Left lung (tissue), 10 donors: Measurements from ENCODE around the gene TUBGCP4. TPM values are rescaled to one million over a fixed set of nuclear protein-coding genes. Genes with fewer than 3 reads are reported as not detected.

Source experiments
- ATAC-seq: fragments of 200-7000 bp; cut with Tn5 transposase; one replicate; pipeline ENCODE4 v1.9.1; 2020; ENCODE audit warnings: moderate library complexity
- DNase-seq, 4 donors: peaks; one replicate each; pipeline ENCODE4 v3.0.0-alpha.2; 2013 to 2020
- H3K27ac ChIP-seq, 2 donors: fragments of 200-600 bp; sonication (generic) in 1 of 2; one replicate each; pipeline versions ENCODE4 v1.5.0 to v1.8.0; 2020 to 2021
- H3K27me3 ChIP-seq, 2 donors: fragments of 200-600 bp; sonication (generic) in 1 of 2; one replicate each; pipeline versions ENCODE4 v1.5.0 to v1.8.0; 2020 to 2021
- H3K36me3 ChIP-seq, 2 donors: fragments of 200-600 bp; sonication (generic) in 1 of 2; one replicate each; pipeline versions ENCODE4 v1.5.0 to v1.8.0; 2020 to 2021
- H3K4me1 ChIP-seq, 2 donors: fragments of 200-600 bp; one replicate each; pipeline ENCODE4 v1.8.0; 2021
- H3K4me3 ChIP-seq, 2 donors: fragments of 200-600 bp; sonication (generic) in 1 of 2; one replicate each; pipeline versions ENCODE4 v1.5.0 to v1.8.0; 2020 to 2021; ENCODE audit warnings: mild to moderate bottlenecking in 1 of 2
- H3K9me3 ChIP-seq, 2 donors: fragments of 200-600 bp; sonication (generic) in 1 of 2; one replicate each; pipeline versions ENCODE4 v1.5.0 to v1.8.0; 2020 to 2021
- intact Hi-C, 2 donors: fragments of 100-400 bp; cut with DNase I; formaldehyde crosslinking; loops; one replicate each; pipeline versions ENCODE4 v1.11.2 to v1.14.2; 2022
- polyA plus RNA-seq, 6 donors: library from polyadenylated mRNA; unstranded; fragments of 120-200 nt; gene quantifications; one replicate each; pipeline ENCODE4 v1.2.1, GENCODE V29; 2013; ENCODE audit not compliant: insufficient read length in 6 of 6
- total RNA-seq, 2 donors: library from RNA; stranded (reverse); fragmentation: NEBNext Ultra II Directional; extraction: Animal tissue kit (Norgen Biotek cat#: 25700); gene quantifications; one replicate each; pipeline ENCODE4 v1.2.1, GENCODE V29; 2021
- TF ChIP-seq, protein P1 (sequence below), 2 donors: fragments of 200-600 bp; sonication (generic) in 1 of 2; IDR thresholded peaks; one replicate each; pipeline versions ENCODE4 v1.5.0 to v1.8.0; 2021; ENCODE audit warnings: antibody characterized with exemption in 2 of 2
- donor health status: DM: no; HTN: yes; CAD: no.
- donor health status: DM: no; HTN: no; CAD: no.

TUBGCP4 gene
- total and polyA plus RNA-seq, 8 donors: 18.5 to 29.0 (median 26.2) TPM

DNA sequence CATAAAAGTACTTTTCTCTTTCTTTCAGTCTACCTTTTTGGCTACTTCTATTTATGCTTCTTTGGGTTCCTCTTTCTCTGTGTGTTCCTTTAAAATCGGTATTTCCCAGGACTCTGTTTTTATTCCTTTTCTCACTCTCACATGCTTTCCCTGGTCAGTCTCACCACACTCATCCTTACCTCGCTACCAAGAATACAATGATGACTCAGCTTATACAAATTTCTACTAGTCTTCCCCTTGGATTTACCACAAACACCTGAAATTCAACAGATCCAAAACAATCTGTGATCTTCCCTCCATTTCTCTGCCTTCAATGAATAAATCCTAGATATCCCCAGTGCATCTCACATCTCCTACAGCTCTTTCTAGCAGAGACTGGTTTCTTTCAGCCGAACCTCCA, 52.9 kb downstream of the TUBGCP4 start:
- TF ChIP-seq, protein P1, sequence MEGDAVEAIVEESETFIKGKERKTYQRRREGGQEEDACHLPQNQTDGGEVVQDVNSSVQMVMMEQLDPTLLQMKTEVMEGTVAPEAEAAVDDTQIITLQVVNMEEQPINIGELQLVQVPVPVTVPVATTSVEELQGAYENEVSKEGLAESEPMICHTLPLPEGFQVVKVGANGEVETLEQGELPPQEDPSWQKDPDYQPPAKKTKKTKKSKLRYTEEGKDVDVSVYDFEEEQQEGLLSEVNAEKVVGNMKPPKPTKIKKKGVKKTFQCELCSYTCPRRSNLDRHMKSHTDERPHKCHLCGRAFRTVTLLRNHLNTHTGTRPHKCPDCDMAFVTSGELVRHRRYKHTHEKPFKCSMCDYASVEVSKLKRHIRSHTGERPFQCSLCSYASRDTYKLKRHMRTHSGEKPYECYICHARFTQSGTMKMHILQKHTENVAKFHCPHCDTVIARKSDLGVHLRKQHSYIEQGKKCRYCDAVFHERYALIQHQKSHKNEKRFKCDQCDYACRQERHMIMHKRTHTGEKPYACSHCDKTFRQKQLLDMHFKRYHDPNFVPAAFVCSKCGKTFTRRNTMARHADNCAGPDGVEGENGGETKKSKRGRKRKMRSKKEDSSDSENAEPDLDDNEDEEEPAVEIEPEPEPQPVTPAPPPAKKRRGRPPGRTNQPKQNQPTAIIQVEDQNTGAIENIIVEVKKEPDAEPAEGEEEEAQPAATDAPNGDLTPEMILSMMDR (IDR thresholded peaks at IDR 0.05): no peak
- H3K36me3 ChIP-seq: peaks cover 0 to 77% of the 10 kb centered on the region in 2 donors

DNA sequence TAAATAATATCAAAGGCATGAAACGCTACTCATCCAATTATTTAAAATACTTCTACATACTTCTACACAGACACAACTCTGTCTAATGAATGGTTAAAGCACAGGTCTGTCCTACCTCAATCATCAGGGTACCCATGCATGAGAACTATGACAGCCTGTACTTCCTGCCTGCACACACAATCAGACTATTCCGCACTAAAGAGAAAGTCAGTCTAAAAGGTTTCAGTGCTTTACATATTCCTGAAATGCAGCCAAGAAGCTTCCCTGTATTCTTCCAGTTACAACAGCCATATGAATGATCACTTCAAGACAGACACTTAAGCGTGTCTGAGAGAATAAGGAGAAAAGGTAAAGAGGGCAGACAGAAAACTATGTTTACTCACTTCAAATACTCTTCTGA, 58.8 kb downstream of the TUBGCP4 start:
- peaks cover 0 to 60% of the 10 kb centered on the region in 2 donors for H3K36me3 ChIP-seq
- intact Hi-C loops: no loop called here
- ATAC-seq (peak; percentile 16), DNase-seq (no peak)
- no peaks in the 10 kb centered on the region for H3K27me3 ChIP-seq
- H3K4me1 ChIP-seq: no peaks in the 10 kb centered on the region
- H3K9me3 ChIP-seq: no peaks in the 10 kb centered on the region
- no peak overlapping the region for H3K4me3 ChIP-seq
- TF ChIP-seq, protein P1 (IDR thresholded peaks at IDR 0.05): no peak
- H3K27ac ChIP-seq: no peak overlapping the region

More for the DNA sequence above, 52.9 kb downstream of the TUBGCP4 start:
- DNase-seq: no peak
- Histone ChIP-seq H3K9me3 (no peaks in the 10 kb centered on the region), H3K27me3 (no peaks in the 10 kb centered on the region), H3K27ac (no peak overlapping the region), H3K4me1 (no peaks in the 10 kb centered on the region), H3K4me3 (no peak overlapping the region)
- no peak for ATAC-seq
- intact Hi-C loops: no loop called here

DNA sequence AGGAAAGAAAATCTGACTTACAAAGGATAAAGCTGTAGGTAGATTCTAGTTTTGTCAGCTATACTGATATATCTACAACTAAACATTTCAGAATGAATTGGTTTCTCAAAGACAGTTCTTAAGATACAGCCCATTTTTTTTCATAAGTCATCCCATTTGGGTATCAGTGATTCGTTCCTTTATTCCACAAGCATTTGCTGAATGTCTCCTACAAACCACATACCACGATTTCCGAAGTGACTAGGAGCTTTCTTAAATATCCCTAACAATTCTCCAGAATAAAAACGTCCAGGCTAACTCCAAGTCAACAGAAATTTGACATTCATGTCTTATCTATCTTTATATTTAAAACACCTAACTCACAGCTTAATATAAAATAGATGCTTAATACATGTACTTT, 62.3 kb downstream of the TUBGCP4 start:
- ATAC-seq (no peak), DNase-seq (no peak)
- TF ChIP-seq, protein P1 (IDR thresholded peaks at IDR 0.05): no peak
- intact Hi-C loops: no loop called here
- no peak overlapping the region for H3K4me3 ChIP-seq
- H3K27ac ChIP-seq: no peak overlapping the region
- H3K9me3 ChIP-seq: no peaks in the 10 kb centered on the region
- no peaks in the 10 kb centered on the region for H3K4me1 ChIP-seq
- no peaks in the 10 kb centered on the region for H3K27me3 ChIP-seq
- H3K36me3 ChIP-seq: peaks cover 4 to 52% of the 10 kb centered on the region in 2 donors

DNA sequence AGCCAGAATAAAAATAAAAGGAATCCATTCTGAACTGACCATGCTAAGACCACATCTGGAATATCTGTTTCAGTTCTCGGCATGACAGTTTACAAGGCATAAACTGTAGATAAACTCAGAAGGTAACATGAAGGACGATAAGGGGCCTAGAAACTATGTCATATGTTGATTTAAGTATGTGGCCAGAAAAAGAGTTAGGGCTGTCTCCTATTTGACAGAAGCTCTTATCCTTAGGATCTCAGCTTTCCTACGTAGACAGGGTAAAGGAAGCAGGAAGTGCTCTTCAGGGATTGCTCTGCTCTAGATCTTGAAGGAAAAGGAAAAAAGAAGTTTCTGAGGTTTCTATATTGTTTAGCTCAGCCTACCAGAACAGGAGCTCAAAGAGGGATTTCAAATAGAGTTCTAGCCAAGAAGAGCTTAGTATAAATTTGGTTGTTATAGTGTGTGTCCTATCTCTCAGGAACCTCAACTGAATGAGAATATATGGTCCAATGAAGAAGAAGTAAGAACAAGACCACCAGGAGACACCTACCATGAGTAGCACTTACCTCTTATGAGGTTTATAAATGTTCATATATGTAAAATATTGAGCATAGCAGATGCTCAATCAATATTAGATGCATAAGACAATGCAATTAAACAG, 62.9 kb downstream of the TUBGCP4 start:
- no peak for DNase-seq
- Histone ChIP-seq H3K4me1 (no peaks in the 10 kb centered on the region), H3K36me3 (peaks cover 4 to 53% of the 10 kb centered on the region in 2 donors), H3K4me3 (no peak overlapping the region), H3K9me3 (no peaks in the 10 kb centered on the region), H3K27ac (no peak overlapping the region), H3K27me3 (no peaks in the 10 kb centered on the region)
- intact Hi-C loops: no loop called here
- TF ChIP-seq, protein P1 (IDR thresholded peaks at IDR 0.05): no peak
- ATAC-seq: no peak

DNA sequence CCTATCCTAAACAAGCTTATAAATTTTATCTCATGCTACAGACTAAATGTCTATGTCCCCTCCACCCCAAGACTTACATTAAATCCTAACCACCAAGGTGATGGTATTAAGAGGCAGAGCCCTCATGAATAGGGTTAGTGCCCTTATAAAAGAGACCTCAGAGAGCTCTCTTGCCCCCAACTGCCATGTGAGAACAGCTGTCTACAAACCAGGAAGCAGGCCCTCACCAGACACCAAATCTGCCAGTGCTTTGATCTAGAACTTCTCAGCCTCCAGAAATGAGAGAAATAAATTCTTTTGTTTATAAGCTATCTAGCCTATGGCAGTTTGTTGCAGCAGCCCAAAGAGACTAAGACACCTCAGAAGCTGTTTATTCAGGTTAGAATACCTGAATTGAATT, 63.5 kb downstream of the TUBGCP4 start:
- no peak for DNase-seq
- Histone ChIP-seq H3K9me3 (no peaks in the 10 kb centered on the region), H3K27me3 (no peaks in the 10 kb centered on the region), H3K36me3 (peaks cover 4 to 53% of the 10 kb centered on the region in 2 donors), H3K27ac (no peak overlapping the region), H3K4me3 (no peak overlapping the region), H3K4me1 (no peaks in the 10 kb centered on the region)
- TF ChIP-seq, protein P1 (IDR thresholded peaks at IDR 0.05): no peak
- intact Hi-C loops: no loop called here
- ATAC-seq: no peak
